Left lobe of liver (tissue), 2 donors: ENCODE data around the gene CKAP2L. TPM values are rescaled to one million over a fixed set of nuclear protein-coding genes. Genes with fewer than 3 reads are reported as not detected.
"Not testable (repeated sequence)": the region's sequence is repeated elsewhere in the genome, so short reads cannot be mapped to it uniquely, and the experiment has no call there.

Experiments used
- ATAC-seq: fragments of 200-7000 bp; cut with Tn5 transposase; one replicate; pipeline ENCODE4 v1.9.1; 2020; ENCODE audit warnings: mild to moderate bottlenecking, moderate library complexity
- DNase-seq: peaks from one replicate; pipeline ENCODE4 v3.0.0-alpha.2; 2020; ENCODE audit warnings: low spot score
- total RNA-seq: library from RNA; stranded (reverse); gene quantifications from one replicate; pipeline ENCODE4 v1.2.1, GENCODE V29; 2021
- donor health status: DM: no; HTN: no; CAD: no; lungs with moderate emphysema.
- donor health status: DM: no; HTN: yes; CAD: no.

The CKAP2L gene
- total RNA-seq, 1 donor from 2014 or later, result 0.08 TPM

DNA sequence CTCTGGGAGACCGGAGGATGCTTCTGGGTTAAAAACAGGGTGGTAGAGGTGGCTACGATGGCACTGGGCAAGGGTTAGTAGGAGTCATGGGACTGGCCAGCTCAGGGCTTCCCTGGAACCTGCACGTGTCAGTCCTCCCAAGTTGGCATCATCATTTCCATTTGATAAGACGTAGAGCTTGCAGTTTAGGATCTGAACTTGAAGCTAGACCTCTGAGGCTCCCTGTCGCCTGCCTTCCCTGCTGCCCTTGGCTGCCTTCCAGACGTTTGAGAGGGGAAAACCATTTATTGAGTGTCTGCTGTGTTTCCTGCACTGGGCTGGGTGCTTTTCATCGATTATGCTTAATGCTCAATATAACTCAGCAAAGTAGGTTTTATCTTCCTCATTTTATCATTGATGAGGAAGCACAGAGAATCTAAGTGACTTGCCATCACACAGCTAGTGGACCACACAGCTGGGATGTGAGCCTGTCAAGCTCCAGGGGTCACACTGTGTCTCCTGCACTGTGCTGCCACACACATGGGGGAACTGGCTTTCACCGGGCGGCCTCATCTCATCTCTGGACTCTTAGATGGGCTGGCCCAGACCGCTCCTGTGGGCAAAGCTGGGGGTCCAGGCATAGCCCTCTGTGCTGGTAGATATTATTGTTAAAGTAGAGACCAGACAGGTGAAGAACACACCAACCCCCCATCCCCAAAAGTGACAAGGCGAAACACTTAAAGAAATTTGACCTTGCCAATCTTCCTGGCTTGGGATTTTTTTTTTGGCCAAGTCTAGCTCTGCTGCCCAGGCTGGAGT is 35.8 kb downstream of the CKAP2L start:
- ATAC-seq (no peak), DNase-seq (no peak)

DNA sequence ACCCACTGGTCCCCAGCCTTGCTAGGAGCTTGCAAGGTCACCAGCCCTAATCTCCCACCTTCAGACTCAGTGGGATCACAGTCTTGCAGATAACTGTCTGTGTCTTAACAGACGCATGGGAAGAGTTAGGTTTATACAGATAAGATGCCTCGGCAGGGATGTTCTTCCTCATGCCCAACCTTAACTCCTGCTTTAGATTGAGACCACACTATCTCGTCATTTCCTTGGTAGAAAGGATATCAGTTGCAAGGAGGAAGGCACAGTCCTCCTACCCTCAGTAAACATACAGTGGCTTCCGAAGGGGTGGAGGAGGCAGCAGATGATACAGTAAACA is 36.4 kb downstream of the CKAP2L start:
- DNase-seq, result no peak
- no peak for ATAC-seq

DNA sequence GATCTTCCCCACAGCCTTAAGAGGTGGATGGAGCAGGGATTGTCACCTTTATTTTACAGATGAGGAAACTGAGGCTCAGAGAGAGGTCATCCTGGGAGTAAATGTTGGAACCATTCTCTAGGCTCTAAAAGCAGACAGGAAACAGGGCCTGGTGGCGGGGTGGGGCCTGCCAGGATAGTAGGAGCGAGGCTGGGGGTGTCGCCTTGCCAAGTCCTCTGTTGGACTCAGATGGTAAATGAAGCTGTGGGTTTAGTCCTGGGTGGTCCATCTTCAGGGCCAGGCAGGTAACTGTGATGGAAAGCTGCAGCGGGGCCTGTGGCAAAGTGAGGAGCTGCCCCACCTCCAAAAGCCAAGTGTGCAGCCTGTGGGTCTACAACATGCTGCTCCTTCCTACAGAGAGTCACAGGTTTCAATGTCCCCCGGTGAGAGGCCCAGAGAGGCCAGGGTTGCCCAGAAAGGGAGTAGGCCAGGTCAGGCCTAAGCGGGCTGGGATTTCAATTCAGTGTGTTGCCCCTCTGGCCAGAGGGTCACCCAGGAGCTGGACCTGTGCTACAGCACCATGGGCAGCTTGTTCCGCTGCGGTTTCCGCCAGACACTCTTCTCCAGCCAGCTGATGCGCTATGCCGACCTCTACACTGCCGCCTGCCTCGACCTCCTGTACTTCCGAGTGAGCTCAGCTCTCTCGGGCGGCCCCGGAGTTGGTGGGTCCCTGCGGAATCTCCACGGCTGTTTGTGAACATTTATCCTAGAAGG is 37.0 kb downstream of the CKAP2L start:
- DNase-seq (no peak), ATAC-seq (no peak)

DNA sequence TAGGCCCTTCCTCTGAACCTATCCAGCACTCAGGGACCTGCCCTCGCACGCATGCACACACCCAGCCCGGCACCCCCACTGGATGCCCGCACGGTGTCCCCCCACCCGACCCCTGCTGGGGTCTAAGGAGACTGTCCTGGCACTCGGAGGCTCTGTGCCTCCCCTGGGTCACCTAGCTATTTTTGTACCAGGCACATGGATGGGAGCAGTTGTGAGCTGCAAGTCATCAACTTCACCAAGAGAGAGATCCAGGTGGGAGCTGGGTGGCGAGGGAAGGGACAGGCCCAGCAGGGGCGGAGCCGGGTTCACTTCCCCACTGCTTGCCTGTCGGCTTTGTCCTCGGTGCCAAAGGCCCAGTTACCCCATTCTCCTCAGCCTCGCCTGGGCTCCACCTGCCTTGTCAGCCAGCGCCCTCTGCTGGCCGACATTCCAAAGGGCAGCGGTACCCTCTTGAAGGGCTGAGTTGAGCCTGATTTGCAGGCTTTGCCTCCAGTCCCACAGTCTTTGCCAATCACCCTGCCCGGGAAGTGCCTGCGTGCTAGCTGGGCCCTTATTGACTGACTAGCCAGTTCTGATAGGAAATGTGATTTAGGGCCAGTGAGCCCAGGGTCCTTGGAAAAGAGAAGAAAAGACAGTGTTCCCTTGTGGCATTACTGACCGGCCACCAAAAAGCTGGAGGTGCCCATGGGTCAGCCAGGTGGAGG is 37.8 kb downstream of the CKAP2L start:
- ATAC-seq (peak; percentile 97), DNase-seq (peak; percentile 90)

DNA sequence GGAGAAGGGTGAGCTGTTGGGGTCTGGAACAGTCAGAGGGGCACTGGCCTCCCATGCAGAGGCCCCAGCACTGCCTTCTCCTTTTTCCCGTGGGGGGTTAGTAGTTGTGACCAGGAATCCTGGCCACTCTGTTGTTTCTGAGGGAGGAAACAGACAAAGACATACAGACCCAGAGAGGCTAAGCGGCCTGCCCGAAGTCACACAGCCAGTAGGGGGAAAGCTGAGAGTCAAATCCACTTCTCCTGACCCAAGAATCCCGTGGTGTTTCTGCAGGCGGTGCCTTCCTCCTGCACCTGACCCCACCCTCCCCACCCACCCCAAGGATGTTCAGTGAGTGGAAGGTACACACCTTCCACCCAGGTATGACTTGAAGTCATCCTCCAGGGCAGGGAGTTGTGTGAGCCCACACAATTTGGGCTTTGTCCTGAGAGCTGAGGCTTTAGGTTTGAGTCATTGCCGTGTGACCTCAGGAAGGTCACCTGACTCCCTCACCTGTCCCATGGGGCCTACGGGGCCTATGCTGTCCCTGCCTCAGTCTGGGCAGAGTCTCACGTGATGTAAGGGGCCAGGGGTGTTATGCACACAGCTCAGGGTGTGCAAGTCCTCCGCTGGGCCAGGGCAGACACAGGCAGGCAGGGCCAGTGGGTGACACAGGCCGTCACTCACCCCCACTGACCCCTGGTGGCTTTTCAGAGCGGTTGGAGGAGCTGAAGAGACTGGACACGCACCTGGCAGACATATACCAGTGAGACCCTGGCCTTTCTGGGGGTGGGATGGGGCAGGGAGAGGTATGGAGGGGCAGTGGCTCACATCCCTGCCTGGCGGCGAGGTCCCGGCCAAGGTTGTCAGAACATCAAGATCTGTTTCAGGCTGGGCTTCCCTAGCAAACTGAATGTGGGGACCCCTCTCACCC is 38.6 kb downstream of the CKAP2L start:
- no peak for DNase-seq
- ATAC-seq, result no peak

DNA sequence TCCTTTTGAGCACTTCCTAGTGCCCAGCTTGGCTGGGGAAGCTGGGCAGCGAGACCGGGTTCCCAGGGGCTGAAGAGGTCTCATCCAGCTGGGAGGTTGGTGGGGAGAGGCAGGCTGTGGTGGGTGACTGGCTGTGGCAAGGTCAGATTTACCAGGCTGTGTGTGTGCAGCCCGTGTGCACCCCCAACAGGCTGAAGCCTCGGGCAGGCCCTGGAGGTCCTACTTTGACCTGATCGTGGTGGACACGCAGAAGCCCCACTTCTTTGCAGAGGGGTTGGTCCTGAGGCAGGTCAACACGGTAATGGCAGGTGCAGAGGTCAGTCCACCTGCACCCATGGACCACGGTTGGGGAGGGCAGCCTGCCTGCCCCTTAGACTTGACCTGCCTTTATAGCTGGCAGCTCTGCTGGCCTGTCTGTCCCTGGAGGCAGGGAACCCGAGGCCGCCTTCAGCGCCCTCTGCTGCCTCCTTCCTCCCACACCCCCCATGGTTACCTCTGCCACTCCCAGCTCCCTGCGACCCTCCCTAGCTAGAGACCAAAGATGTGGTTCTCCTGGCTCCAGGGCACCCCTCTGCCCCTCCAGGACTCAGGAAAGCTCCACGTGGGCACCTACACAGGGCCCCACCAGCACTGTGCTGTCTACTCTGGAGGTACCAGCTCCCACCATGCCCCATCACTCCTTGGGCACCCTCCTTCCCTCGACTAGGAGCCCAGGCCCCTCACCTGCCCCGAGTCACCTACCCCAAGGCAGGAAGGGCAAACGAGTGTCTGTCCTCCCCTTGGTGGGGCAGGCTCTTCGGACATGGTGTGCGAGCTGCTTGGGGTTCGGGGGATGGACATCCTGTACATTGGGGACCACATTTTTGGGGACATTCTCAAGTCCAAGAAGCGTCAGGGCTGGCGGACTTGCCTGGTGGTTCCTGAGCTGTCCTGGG is 39.6 kb downstream of the CKAP2L start:
- no peak for ATAC-seq
- DNase-seq, result no peak

DNA sequence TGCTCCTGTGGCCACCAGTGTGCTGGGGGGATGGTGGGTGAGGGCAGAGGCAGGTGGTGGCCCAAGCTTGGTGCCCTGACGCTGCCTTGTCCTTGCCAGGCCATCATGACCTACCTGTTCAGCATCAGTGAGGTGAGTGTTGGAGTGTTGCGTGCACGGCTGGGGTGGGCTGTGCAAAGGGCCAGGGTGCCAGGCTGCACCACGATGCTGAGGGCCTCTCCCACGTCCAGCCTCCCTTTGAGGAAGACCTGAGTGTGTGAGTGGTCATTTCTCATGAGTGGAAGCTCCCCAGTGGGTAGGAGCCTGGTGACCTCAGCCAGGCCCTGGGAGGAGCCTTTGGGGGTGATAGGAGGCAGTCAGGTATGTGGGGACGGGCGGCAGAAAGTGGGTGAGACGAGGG is 40.4 kb downstream of the CKAP2L start:
- ATAC-seq, result no peak
- DNase-seq, result no peak

DNA sequence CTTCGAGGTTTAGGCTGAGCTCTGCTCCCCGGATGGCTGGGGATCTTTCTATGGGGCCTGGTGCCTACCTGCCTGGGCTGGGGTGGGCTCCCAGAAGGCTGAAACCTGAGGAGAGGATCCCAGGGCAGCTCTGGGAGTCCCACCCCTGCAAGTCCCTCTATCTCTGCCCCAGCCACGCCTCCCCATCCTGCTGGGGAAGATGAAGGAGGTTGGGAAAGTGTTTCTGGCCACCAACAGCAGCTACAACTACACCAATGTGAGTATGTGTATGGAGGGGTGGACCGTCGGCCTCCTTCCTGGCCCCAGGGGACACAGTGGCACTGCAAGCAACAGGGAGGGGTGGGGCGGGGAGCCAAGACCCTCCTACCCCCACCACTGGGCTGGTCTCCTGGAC is 40.9 kb downstream of the CKAP2L start:
- DNase-seq, result no peak
- no peak for ATAC-seq

DNA sequence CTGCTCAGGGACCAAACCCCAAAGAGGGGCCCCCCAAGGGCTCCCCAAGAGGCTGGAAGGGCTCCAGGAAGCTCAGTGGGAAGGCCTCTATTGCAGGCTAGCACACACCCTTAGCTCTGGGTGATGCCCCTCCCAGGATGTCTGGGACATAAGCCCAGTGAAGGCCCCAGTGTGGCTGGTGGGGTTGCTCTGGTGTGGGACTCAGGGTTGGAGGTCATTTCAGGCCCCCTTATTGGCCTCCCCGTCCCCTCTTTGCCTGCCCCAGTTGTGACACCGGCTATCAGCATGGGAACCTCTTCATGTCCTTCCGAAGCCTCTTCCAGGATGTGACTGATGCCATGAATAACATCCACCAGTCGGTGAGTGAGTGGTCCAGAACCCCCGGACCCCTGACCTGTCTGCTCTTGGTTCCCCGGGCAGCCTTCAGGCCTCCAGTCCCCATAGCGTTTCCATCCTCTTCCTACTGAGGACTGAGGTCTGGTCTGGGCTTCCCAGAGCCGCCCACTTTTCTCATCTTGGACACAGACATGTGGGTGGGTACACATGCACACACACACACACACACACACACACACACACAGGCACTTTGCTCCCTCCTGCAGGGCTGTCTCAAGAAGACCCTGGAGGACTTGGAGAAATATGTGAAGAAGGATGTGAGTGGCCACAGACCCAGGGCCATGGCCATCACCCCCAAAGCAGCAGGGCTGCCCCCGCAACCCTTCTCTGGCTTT is 41.4 kb downstream of the CKAP2L start:
- ATAC-seq (no peak), DNase-seq (no peak)

DNA sequence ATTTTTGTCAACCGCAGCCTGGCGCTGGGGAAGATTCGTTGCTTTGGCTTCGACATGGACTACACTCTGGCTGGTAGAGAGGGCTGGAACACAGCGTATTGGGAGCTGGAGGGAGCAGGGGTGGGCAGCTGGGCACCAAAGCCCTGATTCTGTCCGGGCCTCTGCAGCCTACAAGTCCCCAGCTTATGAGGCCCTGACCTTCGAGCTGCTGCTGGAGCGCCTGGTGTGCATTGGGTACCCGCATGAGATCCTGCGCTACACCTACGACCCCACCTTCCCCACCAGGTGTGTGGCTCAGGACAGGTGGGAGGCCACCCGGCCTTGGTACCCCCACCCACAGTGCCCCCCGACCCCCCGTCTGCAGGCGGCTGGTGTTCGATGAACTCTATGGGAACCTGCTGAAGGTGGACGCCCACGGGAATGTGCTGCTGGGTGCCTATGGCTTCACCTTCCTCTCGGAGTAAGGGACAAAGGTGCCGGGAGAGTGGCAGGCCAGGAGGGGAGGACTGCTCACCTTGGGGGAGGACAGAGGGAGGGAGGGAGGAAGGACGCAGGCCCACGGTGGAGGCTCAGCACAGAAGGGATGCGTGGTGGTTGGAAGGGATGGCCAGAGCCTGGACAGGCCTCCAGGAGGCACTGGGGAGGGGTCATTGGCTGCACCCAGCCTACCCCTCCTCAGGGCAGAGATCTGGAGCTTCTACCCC is 42.4 kb downstream of the CKAP2L start:
- ATAC-seq (no peak), DNase-seq (no peak)

DNA sequence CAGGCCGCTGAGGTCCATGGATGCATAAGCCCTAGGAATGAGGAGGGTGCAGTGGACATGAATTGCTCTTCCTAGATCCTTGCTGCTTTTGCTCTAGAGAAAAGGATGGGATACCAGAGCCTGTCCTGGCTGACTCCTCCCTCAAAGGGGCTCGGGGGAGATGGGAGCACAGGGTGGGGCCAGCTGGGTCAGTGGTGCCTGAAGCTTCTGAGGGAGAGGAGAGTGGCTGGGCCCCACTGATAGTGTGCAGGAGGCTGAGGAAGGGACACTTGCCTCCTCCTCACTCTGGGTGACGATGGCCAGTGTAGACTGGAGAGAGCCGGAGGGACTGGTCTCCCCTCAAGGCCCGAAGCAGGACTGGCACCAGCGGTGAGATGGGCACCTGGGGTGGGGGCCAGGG is 43.6 kb downstream of the CKAP2L start, which contains the start of gene NT5DC4:
NT5DC4 (plus strand) TSS at position 236 of the 400 bp plus-strand sequence; CDS start at position 296, 60 bp downstream.
- no peak for ATAC-seq
- no peak for DNase-seq

DNA sequence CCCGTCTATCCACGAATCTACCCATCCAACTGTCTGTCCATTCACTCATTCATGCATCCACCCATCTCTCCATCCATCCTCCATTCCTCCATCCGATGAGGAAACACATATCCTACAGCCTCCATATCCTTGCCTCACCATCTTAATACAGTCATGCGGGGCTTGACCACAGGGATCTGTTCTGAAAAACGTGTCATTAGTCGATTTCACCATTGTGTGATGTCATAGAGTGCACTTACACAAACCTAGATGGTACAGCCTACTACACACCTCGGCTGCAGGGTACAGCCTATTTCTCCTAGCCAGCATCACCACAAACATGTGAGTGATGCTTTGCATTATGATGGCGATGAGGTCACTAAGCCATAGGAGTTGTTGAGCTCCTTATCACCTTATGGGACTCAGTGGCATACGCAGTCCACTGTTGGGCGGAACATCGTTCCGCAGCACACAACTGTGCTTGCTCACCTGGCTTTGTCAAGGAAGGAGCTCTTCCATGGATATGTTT is 45.5 kb downstream of the CKAP2L start:
- ATAC-seq (no peak), DNase-seq (no peak)

DNA sequence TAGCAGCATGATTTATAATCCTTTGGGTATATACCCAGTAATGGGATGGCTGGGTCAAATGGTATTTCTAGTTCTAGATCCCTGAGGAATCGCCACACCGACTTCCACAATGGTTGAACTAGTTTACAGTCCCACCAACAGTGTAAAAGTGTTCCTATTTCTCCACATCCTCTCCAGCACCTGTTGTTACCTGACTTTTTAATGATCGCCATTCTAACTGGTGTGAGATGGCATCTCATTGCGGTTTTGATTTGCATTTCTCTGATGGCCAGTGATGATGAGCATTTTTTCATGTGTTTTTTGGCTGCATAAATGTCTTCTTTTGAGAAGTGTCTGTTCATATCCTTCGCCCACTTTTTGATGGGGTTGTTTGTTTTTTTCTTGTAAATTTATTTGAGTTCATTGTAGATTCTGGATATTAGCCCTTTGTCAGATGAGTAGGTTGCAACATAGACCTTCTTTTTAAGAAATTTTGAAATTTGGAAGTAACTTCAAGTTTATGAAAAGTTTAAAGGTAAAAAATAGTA is 47.5 kb downstream of the CKAP2L start:
- DNase-seq, ATAC-seq: not testable (repeated sequence)

DNA sequence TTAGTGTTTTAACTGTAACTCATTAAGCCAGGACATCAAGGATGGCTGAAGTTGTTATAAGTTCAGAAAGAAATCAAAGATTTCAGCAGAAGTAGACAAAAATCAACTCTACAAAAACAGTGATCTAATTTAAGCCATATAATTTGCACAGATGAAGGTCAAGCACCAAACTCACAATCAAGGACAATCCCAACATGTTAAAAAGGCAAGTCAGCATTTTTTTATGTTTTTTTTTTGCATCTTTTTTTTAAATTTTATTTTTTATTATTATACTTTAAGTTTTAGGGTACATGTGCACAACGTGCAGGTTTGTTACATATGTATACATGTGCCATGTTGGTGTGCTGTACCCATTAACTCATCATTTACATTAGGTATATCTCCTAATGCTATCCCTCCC is 48.3 kb downstream of the CKAP2L start:
- not testable (repeated sequence) for ATAC-seq, DNase-seq

DNA sequence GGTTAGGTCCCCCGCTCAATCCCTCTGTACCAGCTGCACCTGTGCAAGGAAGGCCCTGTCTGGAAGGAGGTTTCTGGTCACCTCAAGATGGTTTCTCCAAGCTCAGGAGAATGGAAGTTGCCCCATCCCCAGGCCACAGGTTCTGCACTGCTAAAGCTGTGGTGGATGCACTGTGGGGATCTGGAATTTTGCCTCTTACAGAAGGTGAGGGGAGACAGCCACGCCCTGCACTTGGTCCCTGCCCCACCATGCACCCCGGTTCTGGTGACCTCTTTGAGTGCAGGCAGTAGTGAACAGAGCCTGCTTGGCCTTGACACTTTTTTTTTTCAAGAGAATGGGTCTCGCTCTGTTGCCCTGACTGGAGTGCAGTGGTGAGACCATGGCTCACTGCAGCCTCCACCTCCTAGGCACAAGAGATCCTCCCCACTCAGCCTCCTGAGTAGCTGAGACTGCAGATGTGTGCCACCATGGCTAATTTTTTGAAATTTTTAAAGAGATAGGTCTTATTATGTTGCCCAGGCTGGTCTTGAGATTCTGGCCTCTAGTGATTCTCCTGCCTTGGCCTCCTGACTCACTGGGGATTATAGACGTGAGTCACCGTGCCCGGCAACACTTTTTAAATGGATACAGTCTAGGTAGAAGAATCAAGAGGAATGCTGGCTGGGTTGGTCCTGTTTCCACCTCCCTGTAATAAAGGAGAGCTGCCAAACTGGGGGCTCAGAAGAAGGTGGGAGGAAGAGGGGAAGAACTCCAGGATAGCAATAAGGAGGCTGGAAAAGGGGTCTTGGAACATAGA is 49.4 kb downstream of the CKAP2L start:
- DNase-seq, result no peak
- no peak for ATAC-seq

DNA sequence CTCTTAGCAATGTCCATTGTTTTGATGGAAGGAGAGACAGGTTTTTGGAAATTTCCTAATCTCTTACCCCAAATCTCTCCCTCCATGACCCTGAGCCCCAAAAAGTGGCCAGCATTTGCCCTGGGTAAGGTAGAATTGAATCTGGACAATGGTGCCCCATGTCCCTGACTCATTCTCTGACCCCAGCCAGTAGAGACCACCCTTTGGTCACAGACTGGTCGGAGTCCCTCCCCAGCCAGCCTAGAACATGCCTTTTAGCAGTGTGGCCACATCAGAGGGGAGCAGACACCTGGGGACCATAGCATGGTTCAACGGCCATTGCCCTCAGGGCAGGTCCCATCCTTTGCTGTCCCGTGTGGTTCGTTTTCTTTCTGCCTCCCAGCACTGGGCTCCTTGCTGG is 50.1 kb downstream of the CKAP2L start:
- DNase-seq, result no peak
- no peak for ATAC-seq

DNA sequence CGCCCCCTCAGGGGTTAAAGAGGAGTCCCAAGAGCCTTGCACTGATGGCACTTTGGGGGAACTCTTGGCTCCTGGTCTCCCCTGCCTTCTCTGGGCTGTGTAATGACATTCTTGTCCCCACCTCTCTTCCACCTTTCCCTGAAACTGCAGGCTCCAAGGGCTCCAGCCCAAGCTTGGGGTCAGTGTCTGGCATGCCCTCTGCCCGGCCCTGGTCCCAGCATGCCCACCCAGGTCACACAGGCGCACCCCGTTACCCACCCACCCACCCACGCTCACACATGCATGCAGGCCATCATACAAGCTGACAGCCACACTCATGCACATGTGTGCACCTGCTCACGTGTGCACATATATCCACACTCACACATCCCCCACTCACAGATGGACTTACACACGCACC is 50.5 kb downstream of the CKAP2L start:
- DNase-seq (no peak), ATAC-seq (no peak)
